OCI-LY3 (cell line): ENCODE data around the gene SIGLEC9.

Experiments used
- H2AFZ ChIP-seq: fragments of 200-600, 300-600 bp; shearing (Covaris generic); 2 replicates; pipeline ENCODE4 v1.6.0; 2014; ENCODE audit warnings: antibody characterized with exemption, low read depth, low read length
- H3K27ac ChIP-seq: fragments of 200-600, 300-600 bp; sonication (generic); 2 replicates; pipeline ENCODE4 v1.5.1; 2014; ENCODE audit warnings: mild to moderate bottlenecking, low read length, moderate library complexity, mixed read lengths
- H3K27me3 ChIP-seq: fragments of 200-600, 300-600 bp; sonication (generic); 2 replicates; pipeline ENCODE4 v1.6.1; 2014; ENCODE audit warnings: low read depth, low read length, mixed read lengths
- H3K36me3 ChIP-seq: fragments of 200-600, 300-600 bp; sonication (generic); replicated peaks from 2 replicates; pipeline ENCODE3; 2014; ENCODE audit warnings: low read depth, low read length, mixed read lengths
- H3K4me1 ChIP-seq: fragments of 300-600, 200-600 bp; sonication (generic); 2 replicates; pipeline ENCODE4 v1.6.1; 2014; ENCODE audit warnings: low read length, mixed read lengths
- H3K4me2 ChIP-seq: fragments of 200-600, 300-600 bp; sonication (generic); 2 replicates; pipeline ENCODE4 v1.6.1; 2014; ENCODE audit warnings: low read length, mixed read lengths
- H3K4me3 ChIP-seq: fragments of 300-600, 200-600 bp; sonication (generic); 2 replicates; pipeline ENCODE4 v1.5.1; 2014; ENCODE audit warnings: antibody characterized with exemption, mild to moderate bottlenecking, low read length, moderate library complexity
- H3K79me2 ChIP-seq: fragments of 300-600, 200-600 bp; shearing (Covaris generic); 2 replicates; pipeline ENCODE4 v1.6.1; 2014; ENCODE audit warnings: mild to moderate bottlenecking, low read length, mixed read lengths
- H3K9ac ChIP-seq: fragments of 300-600, 200-600 bp; shearing (Covaris generic); 2 replicates; pipeline ENCODE4 v1.6.0; 2014; ENCODE audit warnings: mild to moderate bottlenecking, low read length, moderate library complexity
- H3K9me3 ChIP-seq: fragments of 200-600, 300-600 bp; shearing (Covaris generic); 2 replicates; pipeline ENCODE4 v1.6.1; 2014; ENCODE audit warnings: low read length, mixed read lengths; ENCODE audit not compliant: insufficient read depth
- H4K20me1 ChIP-seq: fragments of 200-600, 300-600 bp; sonication (generic); 2 replicates; pipeline ENCODE4 v1.6.1; 2016; ENCODE audit warnings: low read length, mixed read lengths; ENCODE audit not compliant: insufficient read depth
- EZH2phosphoT487 ChIP-seq: fragments of 200-600 bp; shearing (Covaris generic); IDR thresholded peaks from 2 replicates; pipeline ENCODE4 v1.6.1; 2018; ENCODE audit warnings: antibody characterized with exemption, mixed run types, low read depth
- TF ChIP-seq, protein P1 (sequence below): fragments of 200-600, 300-600 bp; sonication (generic); IDR thresholded peaks from 2 replicates; pipeline ENCODE4 v1.5.1; 2014; ENCODE audit warnings: antibody characterized with exemption, low read length, low read depth

Gene SIGLEC9

DNA sequence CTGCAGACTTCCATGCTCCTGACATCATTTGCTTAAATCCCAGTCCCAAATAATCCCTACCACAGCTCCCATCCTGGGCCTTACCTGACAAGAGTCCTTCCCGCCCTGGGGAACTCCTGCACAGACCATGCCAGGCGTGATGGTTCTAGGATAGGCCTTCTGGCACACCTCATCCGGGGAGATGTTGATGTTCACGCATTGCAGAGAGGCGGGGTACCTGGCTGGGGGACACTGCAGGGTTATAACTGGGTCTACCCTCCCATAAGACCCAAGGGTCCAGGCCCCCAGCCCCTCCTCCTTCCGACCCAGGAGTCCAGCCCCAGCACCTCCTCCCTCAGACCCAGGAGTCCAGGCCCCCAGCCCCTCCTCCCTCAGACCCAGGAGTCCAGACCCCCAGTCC lies 46.0 kb upstream of the SIGLEC9 start:
- no peaks in the 10 kb centered on the region for H3K79me2 ChIP-seq
- H3K4me2 ChIP-seq: no peak overlapping the region
- no peaks in the 10 kb centered on the region for H4K20me1 ChIP-seq
- H2AFZ ChIP-seq: no peak overlapping the region
- no peak overlapping the region for H3K4me3 ChIP-seq
- H3K9ac ChIP-seq: no peak overlapping the region
- H3K4me1 ChIP-seq: no peaks in the 10 kb centered on the region
- no peak for TF ChIP-seq EZH2phosphoT487
- TF ChIP-seq, protein P1, sequence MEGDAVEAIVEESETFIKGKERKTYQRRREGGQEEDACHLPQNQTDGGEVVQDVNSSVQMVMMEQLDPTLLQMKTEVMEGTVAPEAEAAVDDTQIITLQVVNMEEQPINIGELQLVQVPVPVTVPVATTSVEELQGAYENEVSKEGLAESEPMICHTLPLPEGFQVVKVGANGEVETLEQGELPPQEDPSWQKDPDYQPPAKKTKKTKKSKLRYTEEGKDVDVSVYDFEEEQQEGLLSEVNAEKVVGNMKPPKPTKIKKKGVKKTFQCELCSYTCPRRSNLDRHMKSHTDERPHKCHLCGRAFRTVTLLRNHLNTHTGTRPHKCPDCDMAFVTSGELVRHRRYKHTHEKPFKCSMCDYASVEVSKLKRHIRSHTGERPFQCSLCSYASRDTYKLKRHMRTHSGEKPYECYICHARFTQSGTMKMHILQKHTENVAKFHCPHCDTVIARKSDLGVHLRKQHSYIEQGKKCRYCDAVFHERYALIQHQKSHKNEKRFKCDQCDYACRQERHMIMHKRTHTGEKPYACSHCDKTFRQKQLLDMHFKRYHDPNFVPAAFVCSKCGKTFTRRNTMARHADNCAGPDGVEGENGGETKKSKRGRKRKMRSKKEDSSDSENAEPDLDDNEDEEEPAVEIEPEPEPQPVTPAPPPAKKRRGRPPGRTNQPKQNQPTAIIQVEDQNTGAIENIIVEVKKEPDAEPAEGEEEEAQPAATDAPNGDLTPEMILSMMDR: no peak
- H3K9me3 ChIP-seq: no peaks in the 10 kb centered on the region
- peaks cover 19% of the 10 kb centered on the region for H3K27me3 ChIP-seq
- H3K36me3 ChIP-seq: no peaks in the 10 kb centered on the region
- H3K27ac ChIP-seq: no peak overlapping the region

DNA sequence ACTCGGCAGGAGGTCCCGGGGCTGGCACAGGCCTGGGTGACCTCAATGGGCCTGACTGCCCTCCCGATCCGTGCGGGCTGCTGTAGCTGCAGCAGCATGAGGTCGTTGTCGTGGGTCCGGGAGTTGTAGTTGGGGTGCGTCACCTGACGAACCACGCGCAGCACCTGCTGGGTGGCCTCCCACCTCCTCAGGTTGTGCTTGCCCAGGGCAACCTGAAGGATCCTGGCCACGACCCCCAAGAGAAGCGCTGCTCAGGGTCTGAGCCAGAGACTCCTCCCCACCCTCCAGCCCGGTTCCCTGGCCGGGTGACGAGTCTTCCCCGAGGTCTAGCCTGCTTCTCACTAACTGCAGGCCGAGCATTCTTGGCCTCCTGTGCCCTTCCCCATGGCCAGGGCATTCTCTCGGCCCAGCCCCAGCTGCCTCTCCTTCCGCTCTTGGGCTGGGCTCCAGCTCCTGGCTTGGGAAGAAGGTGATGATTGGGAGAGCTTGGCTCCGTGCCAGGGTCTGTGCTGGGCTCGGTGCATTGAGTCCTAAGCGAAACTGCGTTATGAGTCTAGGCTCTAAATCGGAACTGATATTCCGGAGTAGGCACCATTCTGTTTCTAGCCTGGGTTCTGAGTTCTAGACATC lies 45.1 kb upstream of the SIGLEC9 start:
- Histone ChIP-seq H3K4me1 (no peaks in the 10 kb centered on the region), H3K4me2 (no peak overlapping the region), H3K9me3 (no peaks in the 10 kb centered on the region), H3K27ac (no peak overlapping the region), H3K79me2 (no peaks in the 10 kb centered on the region), H4K20me1 (no peaks in the 10 kb centered on the region), H2AFZ (no peak overlapping the region), H3K27me3 (peaks cover 11% of the 10 kb centered on the region), H3K4me3 (no peak overlapping the region), H3K36me3 (no peaks in the 10 kb centered on the region), H3K9ac (no peak overlapping the region)
- TF ChIP-seq, protein P1: no peak
- TF ChIP-seq EZH2phosphoT487: no peak

DNA sequence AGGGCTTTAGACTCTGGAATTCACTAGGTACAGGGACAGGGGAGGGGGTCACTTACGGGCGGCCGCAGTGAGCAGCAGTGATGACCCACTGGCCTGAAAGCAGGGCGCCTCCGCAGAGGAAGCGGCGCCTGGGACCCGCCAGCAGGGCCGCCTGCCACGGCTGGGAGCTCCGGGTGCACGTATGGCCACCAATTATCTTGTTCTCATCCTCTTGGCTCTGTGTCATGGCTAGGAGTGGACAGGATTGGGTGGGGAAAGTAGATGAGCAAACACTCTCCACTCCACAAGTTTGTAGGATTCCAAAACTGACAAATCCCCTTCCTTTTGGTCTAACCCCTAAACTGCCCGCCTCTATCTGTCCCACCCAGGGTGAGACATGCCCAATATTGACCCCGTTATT lies 43.2 kb upstream of the SIGLEC9 start:
- Histone ChIP-seq H4K20me1 (no peaks in the 10 kb centered on the region), H3K27ac (no peak overlapping the region), H3K4me1 (no peaks in the 10 kb centered on the region), H3K79me2 (no peaks in the 10 kb centered on the region), H3K4me3 (no peak overlapping the region), H3K9me3 (no peaks in the 10 kb centered on the region), H2AFZ (no peak overlapping the region), H3K4me2 (no peak overlapping the region), H3K36me3 (no peaks in the 10 kb centered on the region), H3K27me3 (peaks cover 6% of the 10 kb centered on the region), H3K9ac (no peak overlapping the region)
- TF ChIP-seq EZH2phosphoT487: no peak

GRCh38 chr19:51082611-51083010 lies 42.1 kb upstream of the SIGLEC9 start, which contains the start of gene KLK14:
Gene KLK14 (minus strand): TSS chr19:51082887. CDS start chr19:51082614, 273 bp downstream.
- no peak within 1 kb of the TSS for H3K9ac ChIP-seq
- no peaks in the 10 kb centered on the region for H4K20me1 ChIP-seq
- H3K27ac ChIP-seq: no peak within 1 kb of the TSS
- H3K4me3 ChIP-seq: no peak within 1 kb of the TSS
- no peaks in the 10 kb centered on the region for H3K4me1 ChIP-seq
- TF ChIP-seq EZH2phosphoT487: no peak
- TF ChIP-seq, protein P1: no peak
- H3K36me3 ChIP-seq: no peaks in the 10 kb centered on the region
- H3K9me3 ChIP-seq: no peaks in the 10 kb centered on the region
- no peaks in the 10 kb centered on the region for H3K79me2 ChIP-seq
- peaks cover 6% of the 10 kb centered on the region for H3K27me3 ChIP-seq
- H3K4me2 ChIP-seq: no peak within 1 kb of the TSS
- H2AFZ ChIP-seq: no peak within 1 kb of the TSS
